Measurements from ENCODE around the gene VASP. TPM values are rescaled to one million over a fixed set of nuclear protein-coding genes. Genes with fewer than 3 reads are reported as not detected.

VASP gene
- total and polyA plus RNA-seq, 2 of the 4 experiments (the other 2 are of a cell fraction), result 61.1 to 88.8 TPM

DNA sequence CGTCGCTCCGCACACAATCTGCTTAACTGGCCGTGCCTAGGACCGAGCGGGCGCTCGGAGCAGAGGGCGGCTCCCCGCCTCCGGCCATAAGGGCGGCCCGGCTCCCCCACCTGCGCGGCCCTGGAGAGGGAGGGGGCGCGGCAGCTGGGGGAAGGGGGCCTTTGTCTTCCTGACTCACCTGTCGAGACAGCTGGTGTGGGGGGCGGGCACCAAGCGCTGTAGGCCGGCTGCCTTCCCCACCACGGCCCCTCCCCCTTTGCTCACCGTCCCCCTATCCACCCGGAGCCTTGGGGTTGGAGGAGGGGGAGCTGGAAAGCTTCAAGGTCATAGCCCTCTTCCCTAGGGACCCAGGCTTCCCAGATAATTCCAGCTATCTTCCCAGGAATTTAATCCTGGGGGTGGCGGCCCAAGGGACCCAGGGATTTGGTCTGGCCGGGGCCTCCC lies 1.2 kb downstream of the VASP start:
- 0 out of 2 replicates have a peak overlapping the region, but pooled peaks have one; percentile 6 for H2BK120ac ChIP-seq (ENCODE audit: low read depth, low read length)
- H3K27ac ChIP-seq (ENCODE audit: insufficient read depth, low read length), result peak overlapping the region; percentile 94
- no TSS peak for BruUV-seq (replicated peaks)
- H4K8ac ChIP-seq (ENCODE audit: low read depth in 2 of 2, low read length in 2 of 2), result peak overlapping the region; percentile 99; a peak in 3 of 4 replicates
- peak overlapping the region; percentile 98 for H2AK5ac ChIP-seq (ENCODE audit: low read depth, low read length)
- ATAC-seq (ENCODE audit: low read depth), result peak; percentile 3
- peak overlapping the region; percentile 96 for H3K4ac ChIP-seq (ENCODE audit: low read depth, low read length)
- intact Hi-C loops (cut with micrococcal nuclease) (loop anchor here (5.0 kb wide), 2 partner anchors 134 to 184 kb away; partner anchors contain the start of genes QPCTL and SNRPD2), dilution Hi-C loops (cut with HindIII; ENCODE audit: low sequenced_read_pairs, unreplicated experiment) (no loop called here), in situ Hi-C loops (cut with MboI; ENCODE audit: low sequenced_read_pairs) (no loop called here)
- H2BK5ac ChIP-seq (ENCODE audit: low read depth, low read length, poor library complexity, severe bottlenecking), result peak overlapping the region; percentile 82
- ChIA-PET POLR2A (ENCODE audit: unreplicated experiment) (interaction anchor here (0.5 kb wide), 1 partner anchor 225 kb away, joined by 3 read pairs; no protein-coding TSS in a partner anchor), CTCF (no interaction called here)
- H3K18ac ChIP-seq (ENCODE audit: low read depth, low read length), result peak overlapping the region; percentile 84; the same call in 1 of the 2 replicates
- peak overlapping the region; percentile 98 for H4K91ac ChIP-seq (ENCODE audit: insufficient read depth, low read depth, low read length)
- H3K56ac ChIP-seq (ENCODE audit: extremely low read depth, insufficient read depth, low read length), result peak overlapping the region; percentile 99
- peak overlapping the region; percentile 83; the same call in 1 of the 3 replicates for H2BK15ac ChIP-seq (ENCODE audit: low read depth, low read length)
- peaks cover 44% of the 10 kb centered on the region for H4K20me1 ChIP-seq (ENCODE audit: insufficient read depth, low read length)
- peaks cover 17% of the 10 kb centered on the region for H3K9me1 ChIP-seq (ENCODE audit: insufficient read depth, low read length)
- no CpG with 5 or more reads among the region's 26 CpGs for WGBS, 2 experiments (ENCODE audit: extremely low coverage in 2 of 2, insufficient read length in 1 of 2)
- peaks cover 11% of the 10 kb centered on the region for H3K4me1 ChIP-seq (ENCODE audit: control insufficient read depth, insufficient read depth, low read length)
- peak overlapping the region; percentile 92 for H3K4me2 ChIP-seq (ENCODE audit: low read depth, low read length)
- peak overlapping the region; percentile 92 for H3K4me3 ChIP-seq (ENCODE audit: insufficient read depth, low read depth, low read length)
- peak overlapping the region; percentile 100 for H3K9ac ChIP-seq (ENCODE audit: low read depth, low read length)
- peak overlapping the region; percentile 99 for H3K23ac ChIP-seq (ENCODE audit: low read depth, low read length)
- H3K14ac ChIP-seq (replicated peaks; ENCODE audit: low read depth, low read length), result peak overlapping the region; percentile 100
- H2BK20ac ChIP-seq (ENCODE audit: low read depth, low read length), result no peak overlapping the region
- H4K5ac ChIP-seq (ENCODE audit: low read depth, low read length), result peak overlapping the region; percentile 88
- peak overlapping the region; percentile 100 for H2AK9ac ChIP-seq (replicated peaks; ENCODE audit: low read depth, low read length, poor library complexity)
- peak overlapping the region; percentile 91 for H2AFZ ChIP-seq (replicated peaks; ENCODE audit: low read length, poor library complexity)
- no peak for DNase-seq
- H3K36me3 ChIP-seq (ENCODE audit: control insufficient read depth, insufficient read depth, low read length), result peaks cover 6% of the 10 kb centered on the region
- TF ChIP-seq RAD21 (IDR thresholded peaks at IDR 0.05; ENCODE audit: low read length) (no peak), BHLHE40 (IDR thresholded peaks at IDR 0.05; ENCODE audit: low read depth, low read length) (no peak), MAFK (IDR thresholded peaks at IDR 0.05; ENCODE audit: low read depth, low read length) (no peak), FOS (IDR thresholded peaks at IDR 0.05; ENCODE audit: low read depth, low read length) (no peak), RCOR1 (IDR thresholded peaks at IDR 0.05; ENCODE audit: insufficient replicate concordance, low read length) (no peak), CHD1 (IDR thresholded peaks at IDR 0.05; ENCODE audit: low read depth, low read length) (no peak), CEBPB (IDR thresholded peaks at IDR 0.05; ENCODE audit: low read depth, low read length) (no peak), RFX5 (IDR thresholded peaks at IDR 0.05; ENCODE audit: low read depth, low read length) (no peak)
- TF ChIP-seq, protein P1, sequence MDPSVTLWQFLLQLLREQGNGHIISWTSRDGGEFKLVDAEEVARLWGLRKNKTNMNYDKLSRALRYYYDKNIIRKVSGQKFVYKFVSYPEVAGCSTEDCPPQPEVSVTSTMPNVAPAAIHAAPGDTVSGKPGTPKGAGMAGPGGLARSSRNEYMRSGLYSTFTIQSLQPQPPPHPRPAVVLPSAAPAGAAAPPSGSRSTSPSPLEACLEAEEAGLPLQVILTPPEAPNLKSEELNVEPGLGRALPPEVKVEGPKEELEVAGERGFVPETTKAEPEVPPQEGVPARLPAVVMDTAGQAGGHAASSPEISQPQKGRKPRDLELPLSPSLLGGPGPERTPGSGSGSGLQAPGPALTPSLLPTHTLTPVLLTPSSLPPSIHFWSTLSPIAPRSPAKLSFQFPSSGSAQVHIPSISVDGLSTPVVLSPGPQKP (IDR thresholded peaks at IDR 0.05; ENCODE audit: borderline replicate concordance, low read depth, low read length), result no peak
- peaks cover 0 to 53% of the 10 kb centered on the region in 2 experiments; a peak in 2 of 4 replicates for H3K79me1 ChIP-seq (ENCODE audit: low read depth in 1 of 2, low read length in 2 of 2)
- no peaks in the 10 kb centered on the region for H3K27me3 ChIP-seq (ENCODE audit: control insufficient read depth, insufficient read depth, low read length)
- H3K9me3 ChIP-seq (ENCODE audit: control insufficient read depth, insufficient read depth, low read length), result no peaks in the 10 kb centered on the region

Measured in IMR-90 (cell line).